ENCODE results near the gene CES4A. TPM values are rescaled to one million over a fixed set of nuclear protein-coding genes. Genes with fewer than 3 reads are reported as not detected.
A peak's percentile ranks its signal among the peaks of the same experiment; 100 is the strongest.

Gene CES4A
- total and polyA plus RNA-seq, 9 of the 15 experiments (the other 6 are each of a cell fraction or from before 2014, with no cell fraction given): 0.09 to 0.13 (median 0.11) TPM; not detected in 6

DNA sequence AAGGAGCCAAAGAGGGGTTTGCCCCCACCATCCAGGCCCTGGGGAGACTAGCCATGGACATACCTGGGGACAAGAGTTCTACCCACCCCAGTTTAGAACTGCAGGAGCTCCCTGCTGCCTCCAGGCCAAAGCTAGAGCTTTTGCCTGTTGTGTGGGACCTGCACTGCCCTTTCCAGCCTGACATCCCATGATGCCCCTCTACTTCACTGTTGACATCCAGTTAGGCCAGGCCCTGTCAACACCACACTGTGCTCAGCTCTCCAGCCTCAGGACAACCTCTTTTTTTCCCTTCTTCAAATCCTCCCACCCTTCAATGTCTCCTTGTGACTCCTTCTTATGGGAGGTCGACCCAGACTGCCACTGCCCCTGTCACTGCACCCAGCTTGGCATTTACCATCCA, 20.8 kb downstream of the CES4A start (continued):
- TF ChIP-seq, protein P1, sequence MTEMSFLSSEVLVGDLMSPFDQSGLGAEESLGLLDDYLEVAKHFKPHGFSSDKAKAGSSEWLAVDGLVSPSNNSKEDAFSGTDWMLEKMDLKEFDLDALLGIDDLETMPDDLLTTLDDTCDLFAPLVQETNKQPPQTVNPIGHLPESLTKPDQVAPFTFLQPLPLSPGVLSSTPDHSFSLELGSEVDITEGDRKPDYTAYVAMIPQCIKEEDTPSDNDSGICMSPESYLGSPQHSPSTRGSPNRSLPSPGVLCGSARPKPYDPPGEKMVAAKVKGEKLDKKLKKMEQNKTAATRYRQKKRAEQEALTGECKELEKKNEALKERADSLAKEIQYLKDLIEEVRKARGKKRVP (CRISPR knock-in tag; IDR thresholded peaks at IDR 0.05): no peak
- TF ChIP-seq ZC3H4 (CRISPR knock-in tag; IDR thresholded peaks at IDR 0.05; ENCODE audit: borderline replicate concordance) (no peak), FOXJ3 (CRISPR knock-in tag; IDR thresholded peaks at IDR 0.05) (no peak)

DNA sequence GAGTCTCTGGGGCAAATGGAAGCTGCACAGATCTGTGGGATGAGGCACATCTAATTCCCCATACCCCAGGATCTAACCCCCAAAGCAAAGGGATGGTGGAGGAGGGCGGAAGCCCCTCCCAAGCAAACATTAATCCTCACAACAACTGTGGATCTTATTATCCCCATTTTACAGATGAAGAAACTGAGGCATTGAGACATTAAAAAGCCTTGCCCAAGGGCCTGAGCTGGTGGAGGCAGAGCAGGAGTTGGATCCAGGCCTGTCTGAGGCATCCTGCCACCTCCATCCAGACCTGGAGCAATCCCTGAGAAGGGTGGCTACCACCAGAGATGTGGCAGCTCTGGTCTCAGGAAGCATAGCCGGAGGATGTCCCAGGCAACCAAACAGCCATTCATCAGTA, 22.9 kb downstream of the CES4A start:
- POLR2A ChIA-PET: interaction anchor here (1.8 kb wide), 1 partner anchor 12 kb away, joined by 4 read pairs; no protein-coding TSS in a partner anchor
- Histone ChIP-seq H3K4me1 (replicated peaks in 1 of 2; ENCODE audit: control insufficient read depth in 2 of 2, insufficient read depth in 2 of 2, low read length in 2 of 2) (peaks cover 4 to 19% of the 10 kb centered on the region in 2 experiments; a peak in 4 of 5 replicates), H3K36me3 (ENCODE audit: control insufficient read depth, insufficient read depth, low read length) (no peaks in the 10 kb centered on the region), H3K9me3 (replicated peaks; ENCODE audit: control insufficient read depth, insufficient read depth, low read depth, low read length) (no peaks in the 10 kb centered on the region), H3K4me3 (no peak overlapping the region), H3K4me2 (ENCODE audit: insufficient read depth, low read length) (no peak overlapping the region), H3K27me3 (ENCODE audit: control insufficient read depth in 2 of 2, insufficient read depth in 2 of 2, low read length in 2 of 2) (0 out of 5 replicates have a peak, but pooled peaks cover 0 to under 1% of the 10 kb centered on the region in 2 experiments), H3K27ac (ENCODE audit: extremely low read depth, low read depth, low read length) (no peak overlapping the region), H3K9me1 (ENCODE audit: control insufficient read depth, insufficient read depth, low read length) (no peaks in the 10 kb centered on the region), H3K79me2 (ENCODE audit: control insufficient read depth, insufficient read depth, low read length) (no peaks in the 10 kb centered on the region), H3K9ac (ENCODE audit: insufficient read depth in 1 of 2, low read depth in 2 of 2, low read length in 2 of 2) (peak overlapping the region in 1 of 2 experiments; percentile 56; a peak in 1 of 4 replicates), H4K20me1 (replicated peaks; ENCODE audit: control insufficient read depth, insufficient read depth, low read length) (no peaks in the 10 kb centered on the region; the same call in 1 of the 2 replicates), H2AFZ (ENCODE audit: low read depth, low read length) (no peak overlapping the region)
- CTCF ChIA-PET (ENCODE audit: low intra/inter-chr PET ratio): no interaction called here
- TF ChIP-seq ZKSCAN8 (CRISPR knock-in tag; IDR thresholded peaks at IDR 0.05) (no peak), ADNP (tag; IDR thresholded peaks at IDR 0.05) (peak; percentile 55; the same call in 1 of the 2 replicates), MTF1 (CRISPR knock-in tag; IDR thresholded peaks at IDR 0.05; ENCODE audit: borderline replicate concordance) (no peak), KDM1A (IDR thresholded peaks at IDR 0.05) (peak in 1 of 2 experiments; percentile 66; a peak in 2 of 4 replicates), SMARCA5 (IDR thresholded peaks at IDR 0.05) (peak; percentile 52; the same call in 1 of the 2 replicates), CHD4 (IDR thresholded peaks at IDR 0.05; ENCODE audit: insufficient read depth, insufficient replicate concordance, low read depth, low read length, poor library complexity, severe bottlenecking) (peak; percentile 43), RBM25 (IDR thresholded peaks at IDR 0.05; ENCODE audit: low read depth, low read length, severe bottlenecking) (peak; percentile 79), BCOR (IDR thresholded peaks at IDR 0.05) (peak; percentile 85), RCOR1 (IDR thresholded peaks at IDR 0.05; ENCODE audit: borderline replicate concordance in 1 of 2, low read depth in 2 of 2, low read length in 2 of 2) (0 out of 4 replicates have a peak, but pooled peaks of 1 of the 2 experiments have one; percentile 27)
- DNase-seq (ENCODE audit: extremely low read depth in 1 of 4, low spot score in 3 of 4): no peak
- intact Hi-C loops (cut with micrococcal nuclease) (loop anchor here (10.0 kb wide), 2 partner anchors 174 to 394 kb away; partner anchors contain the start of gene MATCAP1), in situ Hi-C loops (cut with MboI) (no loop called here)
- ATAC-seq: no peak
- no peak for FAIRE-seq
- no TSS peak for BruUV-seq (replicated peaks)
- WGBS (ENCODE audit: insufficient coverage, low coverage, missing lambda C conversion rate): 48% methylated on average over 2 of the region's 2 CpGs

All from K562 (cell line).